SK-N-MC (cell line): ENCODE measurements around the gene SIL1.

Experiments used
- EZH2 ChIP-seq: fragments of 200-600 bp; sonication (generic); IDR thresholded peaks from one replicate; pipeline ENCODE4 v1.6.1; 2017; ENCODE audit warnings: antibody characterized with exemption
- POLR2AphosphoS5 ChIP-seq: IDR thresholded peaks from 2 replicates; pipeline ENCODE4 v1.6.1; 2012; ENCODE audit warnings: mild to moderate bottlenecking, low read depth, low read length, borderline replicate concordance

DNA sequence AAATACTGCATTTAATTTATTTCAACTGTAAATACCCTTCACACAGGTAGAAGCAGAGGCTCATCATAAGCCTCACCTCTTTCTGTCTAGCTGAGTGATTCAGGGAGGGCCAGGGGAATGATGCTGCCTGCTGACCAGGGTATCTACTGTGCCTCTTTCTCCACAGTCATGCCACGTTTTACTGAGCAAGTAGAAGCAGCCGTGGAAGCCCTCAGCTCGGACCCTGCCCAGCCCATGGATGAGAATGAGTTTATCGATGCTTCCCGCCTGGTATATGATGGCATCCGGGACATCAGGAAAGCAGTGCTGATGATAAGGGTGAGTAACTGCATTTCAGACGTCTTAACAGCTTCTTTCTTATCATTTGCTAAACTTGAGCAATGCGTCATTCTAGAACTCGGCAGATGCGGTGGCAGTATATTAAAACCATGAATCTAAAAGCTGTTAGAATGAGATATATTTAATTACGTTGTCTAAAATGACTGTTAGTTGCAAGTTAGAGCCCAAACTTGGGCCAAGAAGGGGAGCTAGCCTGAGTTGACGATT, 273.0 kb downstream of the SIL1 start:
- TF ChIP-seq POLR2AphosphoS5: no peak
- TF ChIP-seq EZH2: no peak
